HEK293 (cell line): ENCODE data around the gene KATNA1.

Experiments
- CTCF ChIA-PET: fragments of 350-600 bp; formaldehyde crosslinking; extraction: SDS; loops from one replicate; lab custom pipeline; 2021; ENCODE audit warnings: antibody characterized with exemption; lab: Yijun Ruan, JAX
- POLR2A ChIA-PET: fragments of 300-600 bp; formaldehyde crosslinking; extraction: SDS; loops from one replicate; lab custom pipeline; 2020; ENCODE audit warnings: antibody characterized with exemption, inconsistent platforms; lab: Yijun Ruan, JAX
- H3K27ac ChIP-seq: fragments of 200-500 bp; sonication (Bioruptor generic); 2 replicates; pipeline ENCODE4 v1.5.1; 2014; ENCODE audit warnings: low read depth, low read length, control low read depth, inconsistent platforms; ENCODE audit errors: extremely low read depth
- H3K36me3 ChIP-seq, 2 experiments: fragments of 200-500 bp in 1 of 2; sonication (Bioruptor generic) in 1 of 2; 1 replicate in 1 of 2; 2 replicates in 1 of 2; pipeline ENCODE4 v1.5.1; 2014 to 2017; ENCODE audit warnings: inconsistent platforms in 2 of 2, low read length in 2 of 2; ENCODE audit not compliant: control insufficient read depth in 2 of 2, insufficient read depth in 1 of 2
- H3K4me1 ChIP-seq: fragments of 200-500 bp; sonication (Bioruptor generic); 2 replicates; pipeline ENCODE4 v1.5.1; 2014; ENCODE audit warnings: mild to moderate bottlenecking, low read length, inconsistent platforms; ENCODE audit not compliant: control insufficient read depth, insufficient read depth
- H3K4me3 ChIP-seq: 2 replicates; pipeline ENCODE4 v1.5.1; 2011; ENCODE audit warnings: low read depth, mild to moderate bottlenecking, control low read depth, low read length, moderate library complexity
- H3K9me3 ChIP-seq: fragments of 200-500 bp; sonication (Bioruptor generic); 2 replicates; pipeline ENCODE4 v1.5.1; 2014; ENCODE audit warnings: low read depth, low read length, inconsistent platforms; ENCODE audit not compliant: control insufficient read depth, insufficient read depth
- EGR2 ChIP-seq: fragments of 450-650 bp; formaldehyde crosslinking; IDR thresholded peaks from 2 replicates; pipeline ENCODE4 v1.5.1; 2016; ENCODE audit warnings: low read depth, missing biosample characterization, missing genetic modification characterization
- SP3 ChIP-seq: fragments of 450-650 bp; formaldehyde crosslinking; IDR thresholded peaks from 2 replicates; pipeline ENCODE4 v1.5.1; 2016; ENCODE audit warnings: missing biosample characterization, missing genetic modification characterization
- TRIM28 ChIP-seq: IDR thresholded peaks from 2 replicates; pipeline ENCODE4 v1.6.1; 2011; ENCODE audit warnings: low read length, control low read depth, borderline replicate concordance
- ZFP41 ChIP-seq: fragments of 450-650 bp; formaldehyde crosslinking; IDR thresholded peaks from 2 replicates; pipeline ENCODE4 v1.5.1; 2016; ENCODE audit warnings: missing biosample characterization, missing genetic modification characterization, borderline replicate concordance
- ZNF114 ChIP-seq: fragments of 450-650 bp; formaldehyde crosslinking; IDR thresholded peaks from 2 replicates; pipeline ENCODE4 v1.5.0; 2017; ENCODE audit warnings: missing biosample characterization, missing genetic modification characterization
- ZNF174 ChIP-seq: fragments of 450-650 bp; formaldehyde crosslinking; IDR thresholded peaks from 2 replicates; pipeline ENCODE4 v1.5.0; 2017; ENCODE audit warnings: missing biosample characterization, mild to moderate bottlenecking, missing genetic modification characterization
- ZNF223 ChIP-seq: fragments of 450-650 bp; formaldehyde crosslinking; IDR thresholded peaks from 2 replicates; pipeline ENCODE4 v1.5.1; 2016; ENCODE audit warnings: missing biosample characterization, missing genetic modification characterization
- ZNF350 ChIP-seq: fragments of 450-650 bp; formaldehyde crosslinking; IDR thresholded peaks from 2 replicates; pipeline ENCODE4 v1.5.0; 2017; ENCODE audit warnings: missing biosample characterization, mild to moderate bottlenecking, missing genetic modification characterization
- ZNF423 ChIP-seq: fragments of 450-650 bp; formaldehyde crosslinking; IDR thresholded peaks from 2 replicates; pipeline ENCODE4 v1.5.1; 2016; ENCODE audit warnings: missing biosample characterization, missing genetic modification characterization
- ZNF433 ChIP-seq: fragments of 450-650 bp; formaldehyde crosslinking; IDR thresholded peaks from 2 replicates; pipeline ENCODE4 v1.5.1; 2016; ENCODE audit warnings: missing biosample characterization, missing genetic modification characterization, low read depth
- ZNF48 ChIP-seq: fragments of 450-650 bp; formaldehyde crosslinking; IDR thresholded peaks from 2 replicates; pipeline ENCODE4 v1.5.1; 2016; ENCODE audit warnings: missing biosample characterization, missing genetic modification characterization
- ZNF529 ChIP-seq: fragments of 450-650 bp; formaldehyde crosslinking; IDR thresholded peaks from 2 replicates; pipeline ENCODE4 v1.5.1; 2017; ENCODE audit warnings: missing genetic modification characterization, missing biosample characterization; ENCODE audit not compliant: insufficient replicate concordance
- ZNF624 ChIP-seq: fragments of 450-650 bp; formaldehyde crosslinking; IDR thresholded peaks from 2 replicates; pipeline ENCODE4 v1.5.1; 2017; ENCODE audit warnings: missing biosample characterization, missing genetic modification characterization
- ZNF629 ChIP-seq: fragments of 450-650 bp; formaldehyde crosslinking; IDR thresholded peaks from 2 replicates; pipeline ENCODE4 v1.5.1; 2017; ENCODE audit warnings: missing biosample characterization, missing genetic modification characterization
- TF ChIP-seq, protein P1 (sequence below): fragments of 450-650 bp; formaldehyde crosslinking; IDR thresholded peaks from 2 replicates; pipeline ENCODE4 v1.5.1; 2016; ENCODE audit warnings: missing biosample characterization, missing genetic modification characterization
- TF ChIP-seq, protein P2 (sequence below): fragments of 450-650 bp; formaldehyde crosslinking; IDR thresholded peaks from 2 replicates; pipeline ENCODE4 v1.5.1; 2016; ENCODE audit warnings: missing biosample characterization, missing genetic modification characterization
- TF ChIP-seq, protein P3 (sequence below): fragments of 450-650 bp; formaldehyde crosslinking; IDR thresholded peaks from 2 replicates; pipeline ENCODE4 v1.5.1; 2016; ENCODE audit warnings: missing biosample characterization, missing genetic modification characterization
- TF ChIP-seq, protein P4 (sequence below): fragments of 450-650 bp; formaldehyde crosslinking; optimal IDR thresholded peaks from 2 replicates; pipeline ENCODE3; 2016; ENCODE audit warnings: missing biosample characterization, mild to moderate bottlenecking, missing genetic modification characterization

The KATNA1 gene

DNA sequence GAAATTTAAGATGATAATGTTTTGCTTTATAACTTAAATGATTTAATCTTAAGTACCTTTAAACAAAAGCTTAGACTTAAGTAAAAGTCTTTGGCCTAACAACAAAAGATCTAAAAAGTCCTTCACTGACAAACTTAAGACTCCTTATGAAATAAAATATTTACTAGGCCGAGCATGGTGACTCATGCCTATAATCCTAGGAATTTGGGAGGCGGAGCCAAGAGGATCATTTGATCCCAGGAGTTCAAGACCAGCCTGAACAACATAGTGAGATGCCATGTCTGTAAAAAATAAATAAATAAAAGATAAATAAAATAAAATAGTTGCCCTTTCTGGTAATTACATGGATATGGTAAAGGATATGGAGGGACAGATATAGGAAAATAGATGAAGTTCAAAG lies 12.4 kb downstream of the KATNA1 start:
- H3K27ac ChIP-seq = no peak overlapping the region
- no peaks in the 10 kb centered on the region for H3K9me3 ChIP-seq
- H3K4me1 ChIP-seq = no peaks in the 10 kb centered on the region
- H3K36me3 ChIP-seq = peaks cover 35 to 38% of the 10 kb centered on the region in 2 experiments; a peak in 2 of 3 replicates
- H3K4me3 ChIP-seq = no peak overlapping the region
- CTCF ChIA-PET = interaction anchor here (0.6 kb wide), 1 partner anchor 103 kb away, joined by 3 read pairs; no protein-coding TSS in a partner anchor
- POLR2A ChIA-PET = interaction anchor here (1.0 kb wide), 1 partner anchor 12 kb away, joined by 3 read pairs; the partner anchor contains the start of gene KATNA1
- TF ChIP-seq ZNF223 (tag by site-specific recombination) (no peak), ZNF629 (tag by site-specific recombination) (0 out of 2 replicates have a peak, but pooled peaks have one; percentile 25), SP3 (tag by site-specific recombination) (0 out of 2 replicates have a peak, but pooled peaks have one; percentile 14)

DNA sequence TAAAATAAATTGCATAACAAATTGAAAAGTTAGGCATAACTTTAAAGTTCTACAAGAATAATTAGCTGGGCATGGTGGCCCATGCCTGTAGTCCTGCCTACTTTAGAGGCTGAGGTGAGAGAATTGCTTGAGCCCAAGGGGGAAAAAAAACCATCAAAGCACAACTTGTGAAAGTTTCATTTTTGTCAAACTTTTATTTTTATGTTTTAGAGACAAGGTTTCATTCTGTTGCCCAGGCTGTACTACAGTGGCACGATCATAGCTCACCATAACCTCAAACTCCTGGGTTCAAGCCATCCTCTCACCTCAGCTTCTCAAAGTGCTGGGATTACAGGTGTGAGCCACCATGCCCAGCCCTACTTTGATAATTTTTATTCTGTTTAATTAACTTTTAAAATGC lies 14.2 kb downstream of the KATNA1 start:
- ChIA-PET CTCF (no interaction called here), POLR2A (interaction anchor here (1.4 kb wide), 1 partner anchor 84 kb away, joined by 3 read pairs; the partner anchor contains the start of gene LATS1)
- Histone ChIP-seq H3K4me1 (no peaks in the 10 kb centered on the region), H3K36me3 (peaks cover 45 to 47% of the 10 kb centered on the region in 2 experiments), H3K27ac (no peak overlapping the region), H3K4me3 (no peak overlapping the region), H3K9me3 (no peaks in the 10 kb centered on the region)
- TF ChIP-seq ZNF529 (tag by site-specific recombination) (no peak), ZFP41 (no peak), ZNF48 (tag by site-specific recombination) (no peak), TRIM28 (no peak)
- TF ChIP-seq, protein P1, sequence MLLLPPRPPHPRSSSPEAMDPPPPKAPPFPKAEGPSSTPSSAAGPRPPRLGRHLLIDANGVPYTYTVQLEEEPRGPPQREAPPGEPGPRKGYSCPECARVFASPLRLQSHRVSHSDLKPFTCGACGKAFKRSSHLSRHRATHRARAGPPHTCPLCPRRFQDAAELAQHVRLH (tag by site-specific recombination) = no peak

DNA sequence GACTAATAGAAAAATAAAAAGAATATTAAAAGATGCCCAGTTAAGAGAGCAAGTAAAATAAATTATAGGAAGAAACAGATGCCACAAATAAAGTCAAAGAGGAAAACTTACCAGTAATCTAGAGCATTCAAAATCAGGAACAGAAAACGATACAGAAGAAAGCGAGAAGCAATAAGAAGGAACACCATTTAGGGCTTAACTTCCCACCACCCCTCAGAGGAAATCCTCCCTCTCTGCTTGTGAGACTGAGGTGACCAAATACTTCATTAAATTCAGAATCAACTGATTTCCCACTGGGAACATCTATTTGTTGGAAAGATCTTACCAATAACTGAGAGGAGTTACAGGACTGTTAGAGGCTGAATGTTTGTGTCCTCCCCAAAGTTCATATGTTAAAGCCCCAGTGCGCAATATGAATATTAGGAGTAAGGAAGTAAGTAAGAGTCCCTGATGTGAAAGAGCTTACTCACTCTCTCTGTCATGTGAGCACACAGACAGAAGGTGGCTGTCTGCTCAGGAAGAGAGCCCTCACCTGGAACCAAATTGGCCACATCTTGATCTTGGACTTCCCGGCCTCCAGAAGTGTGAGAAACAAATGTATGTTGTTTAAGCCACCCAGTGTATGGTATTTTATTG lies 19.5 kb downstream of the KATNA1 start:
- H3K36me3 ChIP-seq = peaks cover 27 to 54% of the 10 kb centered on the region in 2 experiments
- ChIA-PET POLR2A (interaction anchor here (1.1 kb wide), 1 partner anchor 18 kb away, joined by 8 read pairs; no protein-coding TSS in a partner anchor), CTCF (interaction anchor here (0.7 kb wide), 1 partner anchor 80 kb away, joined by 4 read pairs; no protein-coding TSS in a partner anchor)
- H3K4me3 ChIP-seq = no peak overlapping the region
- H3K9me3 ChIP-seq = no peaks in the 10 kb centered on the region
- TF ChIP-seq ZNF423 (no peak), ZNF350 (tag by site-specific recombination) (no peak)
- TF ChIP-seq, protein P2, sequence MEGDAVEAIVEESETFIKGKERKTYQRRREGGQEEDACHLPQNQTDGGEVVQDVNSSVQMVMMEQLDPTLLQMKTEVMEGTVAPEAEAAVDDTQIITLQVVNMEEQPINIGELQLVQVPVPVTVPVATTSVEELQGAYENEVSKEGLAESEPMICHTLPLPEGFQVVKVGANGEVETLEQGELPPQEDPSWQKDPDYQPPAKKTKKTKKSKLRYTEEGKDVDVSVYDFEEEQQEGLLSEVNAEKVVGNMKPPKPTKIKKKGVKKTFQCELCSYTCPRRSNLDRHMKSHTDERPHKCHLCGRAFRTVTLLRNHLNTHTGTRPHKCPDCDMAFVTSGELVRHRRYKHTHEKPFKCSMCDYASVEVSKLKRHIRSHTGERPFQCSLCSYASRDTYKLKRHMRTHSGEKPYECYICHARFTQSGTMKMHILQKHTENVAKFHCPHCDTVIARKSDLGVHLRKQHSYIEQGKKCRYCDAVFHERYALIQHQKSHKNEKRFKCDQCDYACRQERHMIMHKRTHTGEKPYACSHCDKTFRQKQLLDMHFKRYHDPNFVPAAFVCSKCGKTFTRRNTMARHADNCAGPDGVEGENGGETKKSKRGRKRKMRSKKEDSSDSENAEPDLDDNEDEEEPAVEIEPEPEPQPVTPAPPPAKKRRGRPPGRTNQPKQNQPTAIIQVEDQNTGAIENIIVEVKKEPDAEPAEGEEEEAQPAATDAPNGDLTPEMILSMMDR (tag by site-specific recombination) = no peak
- H3K27ac ChIP-seq = no peak overlapping the region
- H3K4me1 ChIP-seq = no peaks in the 10 kb centered on the region

DNA sequence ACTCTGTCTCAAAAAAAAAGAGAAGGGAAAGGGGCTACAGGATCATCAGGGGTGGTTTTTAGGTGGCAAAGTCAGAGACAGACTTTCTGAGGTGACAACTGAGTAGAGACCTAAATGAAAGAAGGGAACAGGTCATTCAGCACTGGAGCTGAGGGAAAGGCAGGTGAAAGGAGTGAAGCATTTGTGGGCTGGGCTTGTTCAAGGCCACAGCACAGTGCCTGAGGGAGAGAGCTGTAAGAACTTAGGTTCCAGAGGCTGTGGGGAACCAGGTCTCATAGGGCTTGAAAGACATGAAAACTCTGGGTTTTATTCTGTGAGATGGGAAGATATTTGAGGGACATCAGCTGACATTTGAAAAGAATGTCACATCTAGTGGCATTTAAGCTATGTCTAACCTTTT lies 20.8 kb downstream of the KATNA1 start:
- CTCF ChIA-PET = interaction anchor here (0.7 to 1.2 kb wide), 2 partner anchors 20 to 67 kb away, joined by 4 to 5 read pairs; no protein-coding TSS in a partner anchor
- Histone ChIP-seq H3K27ac (no peak overlapping the region), H3K4me1 (no peaks in the 10 kb centered on the region), H3K9me3 (no peaks in the 10 kb centered on the region), H3K36me3 (peaks cover 33 to 62% of the 10 kb centered on the region in 2 experiments), H3K4me3 (no peak overlapping the region)
- POLR2A ChIA-PET = interaction anchor here (0.7 kb wide), 1 partner anchor 1055 kb away, joined by 6 read pairs; no protein-coding TSS in a partner anchor
- TF ChIP-seq, protein P3, sequence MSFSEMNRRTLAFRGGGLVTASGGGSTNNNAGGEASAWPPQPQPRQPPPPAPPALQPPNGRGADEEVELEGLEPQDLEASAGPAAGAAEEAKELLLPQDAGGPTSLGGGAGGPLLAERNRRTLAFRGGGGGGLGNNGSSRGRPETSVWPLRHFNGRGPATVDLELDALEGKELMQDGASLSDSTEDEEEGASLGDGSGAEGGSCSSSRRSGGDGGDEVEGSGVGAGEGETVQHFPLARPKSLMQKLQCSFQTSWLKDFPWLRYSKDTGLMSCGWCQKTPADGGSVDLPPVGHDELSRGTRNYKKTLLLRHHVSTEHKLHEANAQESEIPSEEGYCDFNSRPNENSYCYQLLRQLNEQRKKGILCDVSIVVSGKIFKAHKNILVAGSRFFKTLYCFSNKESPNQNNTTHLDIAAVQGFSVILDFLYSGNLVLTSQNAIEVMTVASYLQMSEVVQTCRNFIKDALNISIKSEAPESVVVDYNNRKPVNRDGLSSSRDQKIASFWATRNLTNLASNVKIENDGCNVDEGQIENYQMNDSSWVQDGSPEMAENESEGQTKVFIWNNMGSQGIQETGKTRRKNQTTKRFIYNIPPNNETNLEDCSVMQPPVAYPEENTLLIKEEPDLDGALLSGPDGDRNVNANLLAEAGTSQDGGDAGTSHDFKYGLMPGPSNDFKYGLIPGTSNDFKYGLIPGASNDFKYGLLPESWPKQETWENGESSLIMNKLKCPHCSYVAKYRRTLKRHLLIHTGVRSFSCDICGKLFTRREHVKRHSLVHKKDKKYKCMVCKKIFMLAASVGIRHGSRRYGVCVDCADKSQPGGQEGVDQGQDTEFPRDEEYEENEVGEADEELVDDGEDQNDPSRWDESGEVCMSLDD (tag by site-specific recombination) = no peak
- TF ChIP-seq EGR2 (tag by site-specific recombination) = no peak
- TF ChIP-seq ZNF433 (tag by site-specific recombination) = no peak
- no peak for TF ChIP-seq ZNF114 (tag by site-specific recombination)
- TF ChIP-seq ZNF624 (tag by site-specific recombination) = no peak
- TF ChIP-seq, protein P4, sequence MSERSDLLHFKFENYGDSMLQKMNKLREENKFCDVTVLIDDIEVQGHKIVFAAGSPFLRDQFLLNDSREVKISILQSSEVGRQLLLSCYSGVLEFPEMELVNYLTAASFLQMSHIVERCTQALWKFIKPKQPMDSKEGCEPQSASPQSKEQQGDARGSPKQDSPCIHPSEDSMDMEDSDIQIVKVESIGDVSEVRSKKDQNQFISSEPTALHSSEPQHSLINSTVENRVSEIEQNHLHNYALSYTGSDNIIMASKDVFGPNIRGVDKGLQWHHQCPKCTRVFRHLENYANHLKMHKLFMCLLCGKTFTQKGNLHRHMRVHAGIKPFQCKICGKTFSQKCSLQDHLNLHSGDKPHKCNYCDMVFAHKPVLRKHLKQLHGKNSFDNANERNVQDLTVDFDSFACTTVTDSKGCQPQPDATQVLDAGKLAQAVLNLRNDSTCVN (tag by site-specific recombination) = no peak
- TF ChIP-seq ZFP41 = no peak
- TF ChIP-seq ZNF174 (tag by site-specific recombination) = no peak
- TF ChIP-seq, all 188 proteins: peak for 0
